Natural killer cell (primary cell): Measurements from ENCODE around the gene CLUH. TPM values are rescaled to one million over a fixed set of nuclear protein-coding genes. Genes with fewer than 3 reads are reported as not detected.

Source experiments
- ATAC-seq, 3 donors: fragments of 150-1000 bp in 2 of 3; fragments of 200-7000 bp in 1 of 3; cut with Tn5 transposase; 1 replicate in 1 of 3; 2 replicates in 2 of 3; pipeline ENCODE4 v1.10.0; 2021; ENCODE audit warnings: mild to moderate bottlenecking in 2 of 3, moderate library complexity in 2 of 3
- DNase-seq, 2 donors: peaks; one replicate each; pipeline versions ENCODE4 v3.0.0 to v3.0.0-alpha.2; 2013 to 2021; ENCODE audit warnings: mixed read lengths in 1 of 2
- H3K27ac ChIP-seq: one replicate; pipeline ENCODE4 v1.5.1; 2013; ENCODE audit warnings: mild to moderate bottlenecking, low read length
- H3K27me3 ChIP-seq: one replicate; pipeline ENCODE4 v1.6.1; 2013; ENCODE audit warnings: low read length; ENCODE audit not compliant: control insufficient read depth, insufficient read depth
- H3K36me3 ChIP-seq: one replicate; pipeline ENCODE4 v1.6.1; 2013; ENCODE audit warnings: low read length; ENCODE audit not compliant: control insufficient read depth, insufficient read depth
- H3K4me1 ChIP-seq: one replicate; pipeline ENCODE4 v1.6.1; 2013; ENCODE audit warnings: low read length; ENCODE audit not compliant: control insufficient read depth, insufficient read depth
- H3K4me3 ChIP-seq: one replicate; pipeline ENCODE4 v1.5.1; 2013; ENCODE audit warnings: low read length
- H3K9me3 ChIP-seq: one replicate; pipeline ENCODE4 v1.6.1; 2013; ENCODE audit warnings: low read length; ENCODE audit not compliant: control insufficient read depth, insufficient read depth
- H3K27ac Mint-ChIP-seq, 2 donors: one replicate each; pipeline ENCODE4 v1.8.0; 2022; ENCODE audit warnings: mild to moderate bottlenecking in 2 of 2, mixed read lengths in 2 of 2, moderate library complexity in 1 of 2
- H3K27me3 Mint-ChIP-seq, 2 donors: one replicate each; pipeline ENCODE4 v1.8.0; 2022; ENCODE audit warnings: low read depth in 2 of 2, mixed read lengths in 2 of 2
- H3K36me3 Mint-ChIP-seq: one replicate; pipeline ENCODE4 v1.8.0; 2022; ENCODE audit warnings: mixed read lengths
- H3K4me1 Mint-ChIP-seq, 2 donors: one replicate each; pipeline ENCODE4 v1.8.0; 2022; ENCODE audit warnings: mixed read lengths in 2 of 2
- H3K4me3 Mint-ChIP-seq: one replicate; pipeline ENCODE4 v1.8.0; 2022; ENCODE audit warnings: mild to moderate bottlenecking, moderate library complexity, mixed read lengths
- H3K9me3 Mint-ChIP-seq, 2 donors: one replicate each; pipeline ENCODE4 v1.8.0; 2022; ENCODE audit warnings: mixed read lengths in 2 of 2
- CTCF ChIP-seq: fragments of 200-600 bp; IDR thresholded peaks from one replicate; pipeline ENCODE4 v1.8.0; 2022; ENCODE audit warnings: antibody characterized with exemption
- WGBS: methylation state at CpG from one replicate; pipeline ENCODE4 v1.1.7; 2013; ENCODE audit warnings: missing lambda C conversion rate; ENCODE audit not compliant: insufficient coverage; 5-methylcytosine and 5-hydroxymethylcytosine counted together
- intact Hi-C: fragments of 100-400 bp; cut with micrococcal nuclease; formaldehyde crosslinking; loops from one replicate; pipeline ENCODE4 v1.14.2; 2022
- total RNA-seq, 4 donors: library from RNA; stranded (reverse); fragments of 120-200 nt in 1 of 4; gene quantifications; one replicate each; pipeline versions ENCODE4 v1.2.3 to v1.2.4, GENCODE V29; 2013 to 2022

Gene CLUH
- total RNA-seq, 3 donors from 2014 or later (not counting 1 experiment from before 2014, with no cell fraction given): 34.6 to 43.5 (median 42.1) TPM

GRCh38 chr17:2709183-2709661, 2.3 kb downstream of the CLUH start:
- no peak for DNase-seq
- no peak for TF ChIP-seq CTCF
- peaks cover 1% of the 10 kb centered on the region for H3K36me3 ChIP-seq

GRCh38 chr17:2708585-2709182, 2.9 kb downstream of the CLUH start:
- Histone ChIP-seq H3K4me1 (peaks cover 57% of the 10 kb centered on the region), H3K4me3 (no peak overlapping the region), H3K27me3 (no peaks in the 10 kb centered on the region), H3K27ac (no peak overlapping the region), H3K36me3 (peaks cover 4% of the 10 kb centered on the region), H3K9me3 (no peaks in the 10 kb centered on the region)
- intact Hi-C loops: no loop called here
- Mint-ChIP-seq H3K36me3 (no peaks in the 10 kb centered on the region), H3K27me3 (no peaks in the 10 kb centered on the region), H3K27ac (no peak overlapping the region), H3K4me1 (peaks cover 32 to 53% of the 10 kb centered on the region in 2 donors), H3K4me3 (peak overlapping the region; percentile 65), H3K9me3 (no peaks in the 10 kb centered on the region)
- ATAC-seq: no peak
- DNase-seq: no peak
- TF ChIP-seq CTCF: no peak
- WGBS: 85% methylated on average over 20 of the region's 21 CpGs

More at GRCh38 chr17:2709183-2709661, 2.3 kb downstream of the CLUH start:
- H3K9me3 ChIP-seq: no peaks in the 10 kb centered on the region
- H3K36me3 Mint-ChIP-seq: no peaks in the 10 kb centered on the region
- peak overlapping the region in 1 of 2 donors; percentile 75 for H3K27ac Mint-ChIP-seq
- no peaks in the 10 kb centered on the region for H3K27me3 Mint-ChIP-seq
- 75% methylated on average over 10 of the region's 10 CpGs for WGBS
- peak overlapping the region; percentile 65 for H3K4me3 Mint-ChIP-seq
- no peak overlapping the region for H3K27ac ChIP-seq
- H3K27me3 ChIP-seq: no peaks in the 10 kb centered on the region
- H3K4me1 ChIP-seq: peaks cover 52% of the 10 kb centered on the region
- no peaks in the 10 kb centered on the region for H3K9me3 Mint-ChIP-seq
- no peak overlapping the region for H3K4me3 ChIP-seq
- H3K4me1 Mint-ChIP-seq: peaks cover 32 to 53% of the 10 kb centered on the region in 2 donors
- no peak for ATAC-seq
- intact Hi-C loops: no loop called here

- no peaks in the 10 kb centered on the region for H3K9me3 Mint-ChIP-seq
- Histone ChIP-seq H3K27ac (no peak overlapping the region), H3K36me3 (peaks cover 7% of the 10 kb centered on the region), H3K9me3 (no peaks in the 10 kb centered on the region), H3K4me3 (no peak overlapping the region), H3K27me3 (no peaks in the 10 kb centered on the region), H3K4me1 (peaks cover 65% of the 10 kb centered on the region)
- ATAC-seq: no peak
- H3K4me3 Mint-ChIP-seq: peak overlapping the region; percentile 28
- WGBS: 93% methylated on average over 13 of the region's 13 CpGs
- H3K27ac Mint-ChIP-seq: no peak overlapping the region
- peaks cover 32 to 53% of the 10 kb centered on the region in 2 donors for H3K4me1 Mint-ChIP-seq
- H3K36me3 Mint-ChIP-seq: no peaks in the 10 kb centered on the region
- peak in 1 of 2 donors; percentile 29 for DNase-seq
- intact Hi-C loops: no loop called here
- no peaks in the 10 kb centered on the region for H3K27me3 Mint-ChIP-seq
- TF ChIP-seq CTCF: no peak
Observed at GRCh38 chr17:2707721-2708584, 3.6 kb downstream of the CLUH start.
